Head of caudate nucleus (tissue), 42 donors: ENCODE data around the gene GLRX5.
A peak's percentile ranks its signal among the peaks of the same experiment; 100 is the strongest.

Experiments used
- DNase-seq, 42 donors: peaks; one replicate each; pipeline versions ENCODE4 v3.0.0 to v3.0.0-alpha.2; 2020 to 2021; ENCODE audit warnings: mixed read lengths in 7 of 42
- intact Hi-C: fragments of 100-400 bp; cut with DNase I; formaldehyde crosslinking; loops from one replicate; pipeline ENCODE4 v1.15.0; 2022

Gene GLRX5

GRCh38 chr14:95514131-95515079, 20.4 kb upstream of the GLRX5 start:
- intact Hi-C loops: no loop called here
- DNase-seq: peak in 3 of 42 donors; percentile 6 to 45 (median 17)

- intact Hi-C loops: no loop called here
- DNase-seq: peak in 39 of 42 donors; percentile 38 to 90 (median 73)
Observed at GRCh38 chr14:95515080-95515489, 19.8 kb upstream of the GLRX5 start.

GRCh38 chr14:95515596-95516552, 19.0 kb upstream of the GLRX5 start:
- peak in 40 of 42 donors; percentile 45 to 87 (median 76) for DNase-seq
- intact Hi-C loops: no loop called here

- intact Hi-C loops: no loop called here
- peak in 19 of 42 donors; percentile 6 to 60 (median 47) for DNase-seq
Observed at GRCh38 chr14:95516554-95517181, 18.2 kb upstream of the GLRX5 start, which contains the start of gene SYNE3. SYNE3 (minus strand) TSS chr14:95516650; CDS start chr14:95475821, 40,829 bp downstream.

- intact Hi-C loops: no loop called here
- peak in 2 of 42 donors; percentile 4 to 6 for DNase-seq
Observed at GRCh38 chr14:95518045-95518751, 16.7 kb upstream of the GLRX5 start.

- intact Hi-C loops: no loop called here
- DNase-seq: peak in 6 of 42 donors; percentile 10 to 70 (median 54)
Observed at GRCh38 chr14:95519699-95520098, 15.2 kb upstream of the GLRX5 start.

- intact Hi-C loops: no loop called here
- DNase-seq: peak in 5 of 42 donors; percentile 10 to 60 (median 52)
Observed at GRCh38 chr14:95520346-95520745, 14.5 kb upstream of the GLRX5 start.

- intact Hi-C loops: no loop called here
- DNase-seq: peak in 2 of 42 donors; percentile 0 to 16
Observed at GRCh38 chr14:95521001-95521400, 13.8 kb upstream of the GLRX5 start.

- intact Hi-C loops: no loop called here
- DNase-seq: peak in 2 of 42 donors; percentile 9 to 38
Observed at GRCh38 chr14:95522116-95522515, 12.7 kb upstream of the GLRX5 start.

- intact Hi-C loops: no loop called here
- no peak for DNase-seq
Observed at GRCh38 chr14:95522556-95522955, 12.3 kb upstream of the GLRX5 start.

GRCh38 chr14:95523051-95523814, 11.6 kb upstream of the GLRX5 start:
- peak in 4 of 42 donors; percentile 10 to 57 (median 27) for DNase-seq
- intact Hi-C loops: no loop called here

GRCh38 chr14:95523815-95524448, 10.9 kb upstream of the GLRX5 start:
- DNase-seq: peak in 4 of 42 donors; percentile 15 to 46 (median 30)
- intact Hi-C loops: no loop called here

GRCh38 chr14:95524706-95525512, 9.9 kb upstream of the GLRX5 start:
- intact Hi-C loops: no loop called here
- DNase-seq: peak in 2 of 42 donors; percentile 2 to 7

- intact Hi-C loops: loop anchor here (2.0 kb wide), 1 partner anchor 83 kb away; no protein-coding TSS in a partner anchor
- DNase-seq: peak in 1 of 42 donors; percentile 3
Observed at GRCh38 chr14:95525999-95526398, 8.9 kb upstream of the GLRX5 start.

- peak in 1 of 42 donors; percentile 7 for DNase-seq
Observed at GRCh38 chr14:95526483-95527386, 8.1 kb upstream of the GLRX5 start.

More at GRCh38 chr14:95526483-95527386, 8.1 kb upstream of the GLRX5 start:
- intact Hi-C loops: loop anchor here (2.0 kb wide), 1 partner anchor 84 kb away; no protein-coding TSS in a partner anchor
